Ecto neural progenitor cell (in vitro differentiated cells): Measurements from ENCODE around the gene CNTNAP5.

Experiments used
- DNase-seq: peaks from one replicate; pipeline ENCODE4 v3.0.0-alpha.2; 2018; ENCODE audit warnings: low spot score

The CNTNAP5 gene

DNA sequence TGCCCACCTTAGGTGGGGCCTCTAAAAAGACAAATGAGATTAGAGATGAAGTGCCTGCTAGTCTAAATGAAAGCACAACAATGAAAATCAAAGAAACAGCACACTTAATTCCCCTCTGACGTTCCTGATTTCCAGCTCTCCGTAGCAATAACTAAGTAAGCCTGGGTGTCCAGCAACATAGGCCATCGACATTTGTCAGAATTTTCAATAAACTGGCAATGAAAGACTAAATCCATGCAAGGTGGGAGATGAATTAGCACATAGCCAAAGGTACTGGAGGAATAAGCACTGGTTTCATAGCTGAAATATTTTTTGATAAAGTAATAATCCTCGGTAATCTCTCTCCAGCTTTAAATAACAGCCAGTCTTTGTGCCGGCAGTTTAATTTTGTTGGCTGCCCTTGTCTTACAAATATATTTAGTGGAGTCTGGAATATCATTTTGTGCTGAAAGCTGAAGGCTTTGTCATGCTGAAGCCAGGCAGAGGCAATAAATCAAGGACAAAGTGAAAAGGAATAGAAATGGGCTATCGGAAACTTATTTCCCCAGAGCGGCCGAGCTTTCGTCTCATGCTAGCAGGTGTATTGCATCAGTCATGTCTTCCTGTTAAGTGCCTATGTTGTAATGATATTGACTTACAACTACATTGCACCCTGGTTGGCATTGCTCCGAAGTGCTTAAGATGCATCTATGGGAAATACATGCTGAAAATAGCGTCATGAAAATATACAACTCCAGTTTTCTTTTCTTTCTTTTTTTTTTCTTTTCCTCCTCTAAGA, 790.1 kb downstream of the CNTNAP5 start:
- no peak for DNase-seq

DNA sequence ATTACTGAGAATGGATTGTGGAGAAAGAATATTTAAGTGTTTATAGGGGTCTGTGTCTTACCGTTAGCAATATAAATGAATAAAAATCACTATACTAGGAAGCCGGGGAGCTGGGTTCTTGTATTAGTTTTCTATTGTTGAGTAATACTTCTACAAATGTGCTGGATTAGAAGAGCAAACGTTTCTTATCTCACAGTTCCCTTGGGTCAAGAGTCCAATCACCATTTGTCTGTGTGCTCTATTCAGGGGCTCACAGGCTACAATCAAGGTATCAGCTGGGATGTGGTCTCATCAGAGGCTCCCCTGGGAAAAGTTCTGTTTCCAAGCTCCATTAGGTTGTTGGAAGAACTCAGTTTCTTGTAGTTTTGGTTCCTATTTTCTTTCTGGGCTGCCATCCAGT, 790.9 kb downstream of the CNTNAP5 start:
- no peak for DNase-seq

DNA sequence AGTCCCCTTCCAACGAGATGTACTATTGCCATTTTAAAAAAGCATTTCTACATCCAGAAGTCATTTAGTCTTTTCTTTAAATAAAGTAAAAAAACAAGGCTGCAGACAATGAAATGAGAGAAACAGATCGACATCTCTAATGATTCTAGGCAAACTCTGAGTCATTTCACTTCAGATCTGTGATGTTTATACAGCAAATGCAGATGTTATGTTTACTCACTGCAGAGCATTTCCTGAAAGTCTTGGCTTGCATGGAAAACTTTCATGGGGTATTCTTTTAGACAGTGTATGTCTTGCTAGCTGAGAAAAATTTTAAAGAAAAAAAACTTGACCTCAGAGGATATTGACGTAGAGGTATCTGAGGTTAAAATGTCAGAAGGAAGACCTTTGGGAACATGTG, 797.4 kb downstream of the CNTNAP5 start:
- no peak for DNase-seq

DNA sequence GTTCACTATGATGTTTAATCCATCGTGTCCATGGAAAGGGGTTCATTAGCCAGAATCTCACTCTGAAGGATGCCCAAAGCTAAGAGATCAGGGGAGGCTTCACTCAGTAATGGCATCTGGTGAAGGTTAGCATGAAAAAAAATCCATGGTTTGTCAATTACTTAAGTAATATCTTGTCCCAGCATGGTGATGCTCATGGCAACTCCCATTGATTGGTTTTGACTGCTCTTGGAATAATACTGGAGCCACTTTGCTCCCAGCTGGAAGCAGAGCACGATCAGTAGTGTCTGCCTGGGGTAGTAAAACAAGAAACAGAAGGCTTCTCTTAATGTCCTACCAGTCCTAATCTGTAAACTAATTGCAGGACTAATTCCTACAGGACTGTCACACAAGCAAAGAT, 799.4 kb downstream of the CNTNAP5 start:
- no peak for DNase-seq

DNA sequence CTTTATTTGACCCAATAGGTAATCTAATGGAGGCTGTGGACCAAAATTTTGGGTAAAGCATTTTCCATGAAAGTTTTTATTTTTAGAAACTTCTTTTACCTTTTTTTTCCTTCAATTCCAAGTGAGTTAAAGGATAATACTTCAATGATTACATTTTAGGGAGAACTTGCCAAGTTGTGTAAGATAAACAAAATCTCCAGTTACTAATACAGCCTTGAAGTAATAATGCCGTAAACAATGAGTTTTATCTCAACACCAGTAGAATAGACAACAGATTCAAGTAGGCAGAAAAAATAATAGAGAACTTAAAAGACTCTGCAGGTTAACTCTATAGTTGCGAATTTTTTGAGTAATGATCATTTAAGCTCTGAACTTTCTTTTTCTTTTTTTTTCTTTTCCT, 807.4 kb downstream of the CNTNAP5 start:
- no peak for DNase-seq

DNA sequence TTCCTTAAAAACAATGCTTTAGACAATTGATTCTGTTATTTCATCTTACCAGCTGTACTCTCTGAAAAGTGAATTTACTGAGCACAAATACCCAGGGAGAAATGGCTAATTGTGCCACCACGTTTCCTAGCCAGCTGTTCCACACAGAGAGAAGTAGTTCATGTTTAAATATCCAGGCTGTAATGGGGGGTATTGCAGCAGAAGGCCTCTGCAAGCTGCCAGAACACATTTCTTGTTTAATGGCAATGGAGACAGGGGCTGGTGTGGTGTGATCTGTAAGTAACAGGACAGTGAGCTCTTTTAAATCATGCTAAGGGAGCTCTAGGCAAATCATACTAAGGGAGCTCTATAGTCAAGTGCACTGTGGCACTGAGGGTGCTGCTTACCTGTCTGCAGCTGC, 809.2 kb downstream of the CNTNAP5 start:
- no peak for DNase-seq

DNA sequence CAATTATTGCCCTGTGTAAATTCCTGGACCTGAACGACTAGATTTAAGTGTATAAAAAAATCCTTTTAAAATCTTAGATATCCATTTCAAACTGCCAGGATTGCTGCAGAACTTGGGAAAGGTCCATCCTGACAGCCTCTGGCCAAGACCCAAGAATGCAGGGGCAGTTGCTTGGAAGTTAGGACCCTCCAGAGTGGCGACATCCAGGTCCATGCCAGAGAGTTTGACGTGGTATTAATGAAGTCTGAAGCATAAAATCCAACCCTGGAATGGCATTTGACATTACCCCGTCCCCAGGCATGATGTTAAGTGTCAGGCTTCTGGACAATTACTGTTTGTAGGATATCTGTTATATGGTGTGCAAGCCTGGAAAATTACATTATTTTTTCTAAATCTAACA, 810.2 kb downstream of the CNTNAP5 start:
- DNase-seq = no peak

DNA sequence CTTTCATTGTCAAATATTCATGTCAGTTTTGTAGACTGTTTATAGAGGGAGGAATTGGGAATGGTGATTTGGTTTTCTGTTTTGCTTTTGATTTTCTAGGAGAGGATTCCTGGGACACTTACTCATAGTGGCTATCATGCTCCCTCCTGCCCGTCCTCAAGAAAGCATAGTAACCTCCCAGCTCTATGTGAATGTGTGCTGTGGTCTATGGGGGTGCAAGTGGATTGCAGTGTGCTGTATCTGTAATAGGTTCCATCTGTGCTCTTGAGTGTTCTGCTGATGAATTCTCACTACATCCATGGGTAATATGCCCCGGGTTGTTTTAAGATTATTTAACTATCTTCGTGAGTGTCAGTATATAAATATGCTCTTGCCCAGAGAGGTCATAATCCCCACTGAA, 811.3 kb downstream of the CNTNAP5 start:
- DNase-seq = no peak

DNA sequence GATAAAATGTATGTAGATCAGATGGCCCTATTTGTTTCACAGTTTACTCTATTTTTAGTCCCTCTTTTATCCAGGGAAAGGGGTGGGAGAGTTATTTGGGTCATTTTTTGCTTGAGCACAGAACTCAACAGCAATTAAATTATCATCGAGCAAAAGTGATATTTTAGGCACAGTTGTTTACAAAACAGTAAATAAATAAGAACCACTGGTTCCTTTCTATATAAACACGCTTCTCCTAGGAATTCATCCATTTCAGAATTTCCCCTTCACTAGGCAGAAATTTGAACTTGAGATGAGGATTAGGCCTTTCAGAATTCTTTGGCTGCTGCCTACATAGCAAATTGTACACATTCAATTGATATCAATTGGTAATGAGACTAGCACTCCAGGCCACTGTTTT, 812.4 kb downstream of the CNTNAP5 start:
- DNase-seq = no peak

DNA sequence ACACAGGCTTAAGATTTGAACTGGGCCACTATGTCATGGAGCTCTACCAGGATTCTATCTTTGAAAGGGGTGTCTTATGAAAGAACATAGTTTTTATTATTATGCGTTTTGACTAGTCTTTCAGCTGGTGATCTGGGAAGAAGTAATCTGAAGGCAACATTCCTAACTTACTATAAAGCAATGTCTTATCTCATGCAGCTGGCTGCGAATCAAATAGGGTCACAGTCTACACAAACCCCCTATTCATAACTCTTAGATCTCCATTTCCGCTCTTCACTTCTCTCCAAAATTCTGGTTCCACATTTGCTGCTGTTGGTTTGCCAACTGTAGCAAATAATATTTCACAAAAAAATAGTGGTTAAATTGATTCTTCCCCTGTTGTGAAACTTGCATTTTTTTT, 813.3 kb downstream of the CNTNAP5 start:
- DNase-seq = no peak

DNA sequence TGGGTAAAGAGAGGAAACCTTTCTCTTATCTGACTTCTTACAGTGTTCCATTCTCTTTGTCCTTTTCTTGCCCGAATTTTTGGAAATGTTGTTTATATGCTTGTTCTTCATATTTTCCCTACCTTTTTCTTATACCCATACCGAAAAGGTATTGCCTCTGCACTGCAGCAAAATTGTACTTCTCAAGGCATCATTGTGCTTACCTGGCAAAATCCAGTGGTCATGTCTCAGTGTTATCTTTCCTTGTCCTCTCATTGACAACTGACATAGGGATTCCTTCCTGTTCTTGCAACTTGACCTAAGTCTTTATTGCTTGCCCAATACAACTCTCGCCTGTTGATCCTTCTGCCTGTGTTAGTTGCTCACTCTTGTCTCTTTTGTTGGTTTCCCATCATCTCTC, 842.2 kb downstream of the CNTNAP5 start:
- DNase-seq = no peak

DNA sequence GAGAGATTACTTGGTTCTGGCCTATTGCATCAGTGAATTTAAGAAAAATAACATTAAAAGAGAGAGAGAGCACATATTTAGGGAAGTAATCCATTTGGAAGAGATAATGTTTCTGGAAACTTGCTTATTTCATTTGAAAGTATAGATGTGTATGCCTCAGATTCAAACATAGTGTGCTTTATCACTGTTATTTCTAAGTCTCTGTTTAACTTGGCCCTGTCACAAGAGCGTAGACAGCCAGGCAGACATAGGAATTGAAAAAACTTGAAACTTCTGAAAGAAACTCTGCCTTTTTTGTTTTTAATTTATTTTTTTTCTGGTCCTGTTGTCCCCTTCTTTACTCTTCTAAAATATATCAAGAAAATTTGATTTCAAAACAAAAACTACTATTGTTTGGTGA, 849.1 kb downstream of the CNTNAP5 start:
- no peak for DNase-seq

DNA sequence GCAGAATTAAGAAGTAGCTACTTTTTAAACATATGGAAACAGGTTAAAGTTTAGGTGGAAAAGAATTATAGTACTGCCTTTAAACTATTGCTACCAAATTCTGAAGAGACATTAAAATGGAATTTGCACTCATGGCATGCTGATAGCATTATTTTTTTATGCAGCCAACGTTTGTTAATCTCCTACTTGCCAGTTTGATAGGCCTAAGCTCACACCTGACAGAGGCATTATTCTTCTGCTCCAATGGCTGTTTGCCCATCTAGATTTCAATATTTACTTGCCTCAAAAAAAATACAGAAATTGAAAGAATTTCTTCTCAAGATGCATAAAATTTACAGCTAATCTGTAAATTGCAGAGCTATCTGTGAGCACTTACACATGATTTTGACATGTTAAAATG, 849.6 kb downstream of the CNTNAP5 start:
- no peak for DNase-seq

DNA sequence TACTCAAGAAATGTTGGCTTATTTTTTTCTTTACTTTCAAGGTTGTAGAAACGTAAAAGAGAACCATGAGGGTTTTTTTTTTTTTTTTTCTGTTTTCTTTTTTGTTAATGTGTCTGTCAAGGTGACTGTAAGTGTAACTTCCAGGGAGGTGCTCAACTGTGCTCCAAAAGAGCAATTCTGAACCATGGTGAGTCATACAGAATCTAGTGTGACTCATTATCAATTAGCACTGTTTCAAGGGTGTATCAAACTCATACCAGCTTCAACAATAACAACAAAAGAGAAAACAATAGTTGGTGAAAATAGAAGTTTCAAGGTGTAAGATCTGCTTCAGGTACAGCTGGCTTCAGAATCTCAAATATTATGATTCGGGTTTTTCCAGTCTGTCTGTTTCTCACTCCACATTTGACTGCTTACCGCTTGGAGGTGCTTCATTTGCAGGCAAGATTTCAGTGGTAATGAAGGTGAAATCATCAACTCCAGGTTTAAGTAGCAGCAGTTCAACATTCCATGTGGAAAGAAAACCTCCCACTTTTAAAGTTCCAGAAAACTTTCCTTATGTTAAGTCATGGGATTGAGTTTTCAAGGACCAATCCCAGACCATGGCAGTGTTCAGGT, 850.6 kb downstream of the CNTNAP5 start:
- DNase-seq = no peak

DNA sequence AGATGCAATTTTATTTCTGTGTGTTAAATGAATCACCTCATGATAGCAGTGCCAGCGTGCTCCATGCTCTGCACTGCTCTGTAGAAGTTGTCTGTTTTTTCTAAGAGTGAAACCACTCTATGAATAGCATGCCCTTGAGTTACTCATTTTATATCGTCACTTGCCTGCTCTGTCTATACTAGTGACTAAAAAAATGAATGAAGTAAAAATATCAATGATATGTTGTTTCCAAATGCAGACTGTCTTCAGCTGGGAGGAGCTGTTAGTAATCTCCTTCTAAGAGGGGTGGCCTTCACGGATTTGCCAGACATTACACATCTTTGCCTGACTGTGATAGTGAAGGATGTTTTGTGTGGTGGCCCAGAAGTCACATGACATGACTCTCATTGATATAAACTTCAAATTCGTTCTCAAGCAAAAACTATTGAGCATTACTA, 852.1 kb downstream of the CNTNAP5 start:
- DNase-seq = no peak

DNA sequence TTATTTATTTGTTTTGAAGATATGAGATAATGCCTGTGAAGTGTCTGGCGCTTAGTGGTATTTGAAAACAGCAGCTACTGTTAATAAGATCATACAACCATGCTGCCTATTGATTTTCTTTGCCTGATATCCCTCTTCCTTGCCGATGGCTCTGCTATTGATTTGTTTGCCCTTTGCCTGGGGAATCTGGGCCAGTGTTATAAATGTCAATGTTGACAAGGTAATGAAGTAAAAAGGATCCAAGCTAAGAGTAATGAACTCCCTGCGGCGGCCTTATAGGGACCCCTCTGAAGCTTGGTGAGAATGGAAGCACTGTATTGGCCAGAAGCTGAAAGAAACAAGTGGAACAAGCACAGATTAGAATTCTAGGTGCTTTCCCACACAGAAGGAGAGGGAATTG, 854.6 kb downstream of the CNTNAP5 start:
- no peak for DNase-seq

DNA sequence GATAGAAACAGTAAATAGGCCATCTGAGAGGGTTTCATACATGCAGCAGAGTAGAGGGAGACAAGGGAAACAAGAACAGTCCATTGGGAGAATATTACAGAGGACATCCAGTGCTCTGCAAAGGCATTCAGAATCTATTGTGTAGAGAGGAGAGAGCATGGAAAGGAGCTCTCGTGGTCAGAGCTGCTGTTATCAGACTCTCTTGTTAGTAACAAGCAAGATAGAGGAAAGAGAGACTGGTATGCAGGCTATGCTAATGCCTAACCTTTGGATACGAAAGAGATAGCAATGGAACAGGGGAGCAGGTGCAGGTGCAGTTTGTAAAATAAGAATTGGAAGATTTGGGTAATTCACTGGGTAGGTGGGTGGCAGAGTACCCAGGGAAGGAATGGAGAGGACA, 855.9 kb downstream of the CNTNAP5 start:
- no peak for DNase-seq

DNA sequence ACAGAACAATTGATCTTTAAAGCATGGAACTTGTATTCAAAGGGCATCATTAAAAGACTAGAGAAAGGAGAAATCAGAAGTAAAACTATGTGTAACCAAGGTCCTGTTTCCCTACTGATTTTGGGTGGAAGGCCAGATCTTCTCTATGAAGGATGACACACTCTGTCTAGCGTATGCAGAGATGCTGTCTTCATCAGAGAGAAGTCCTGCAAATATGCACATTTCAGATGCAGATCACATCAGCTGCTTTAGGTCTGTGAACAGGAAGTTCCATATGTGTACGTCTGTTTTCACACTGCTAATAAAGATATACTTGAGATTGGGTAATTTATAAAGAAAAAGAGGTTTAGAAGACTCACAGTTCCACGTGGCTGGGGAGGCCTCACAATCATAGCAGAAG, 857.3 kb downstream of the CNTNAP5 start:
- no peak for DNase-seq

DNA sequence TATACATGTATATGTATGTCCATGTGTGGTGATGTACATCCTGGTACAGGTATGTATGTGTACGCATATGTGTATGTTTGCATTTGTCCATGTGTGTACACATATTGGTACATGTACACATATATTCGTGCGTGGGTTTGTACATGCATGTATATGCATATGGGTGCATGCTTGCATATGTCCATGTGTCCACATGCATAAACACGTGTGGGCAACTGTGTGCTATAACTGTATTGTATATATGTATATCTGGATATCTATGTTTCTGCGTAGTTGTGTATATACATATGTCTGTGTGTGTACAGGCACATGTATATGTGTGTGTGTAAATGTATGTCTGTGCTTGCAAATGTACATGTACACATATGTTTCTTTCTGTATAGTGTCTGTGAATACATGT, 858.5 kb downstream of the CNTNAP5 start:
- DNase-seq = no peak

DNA sequence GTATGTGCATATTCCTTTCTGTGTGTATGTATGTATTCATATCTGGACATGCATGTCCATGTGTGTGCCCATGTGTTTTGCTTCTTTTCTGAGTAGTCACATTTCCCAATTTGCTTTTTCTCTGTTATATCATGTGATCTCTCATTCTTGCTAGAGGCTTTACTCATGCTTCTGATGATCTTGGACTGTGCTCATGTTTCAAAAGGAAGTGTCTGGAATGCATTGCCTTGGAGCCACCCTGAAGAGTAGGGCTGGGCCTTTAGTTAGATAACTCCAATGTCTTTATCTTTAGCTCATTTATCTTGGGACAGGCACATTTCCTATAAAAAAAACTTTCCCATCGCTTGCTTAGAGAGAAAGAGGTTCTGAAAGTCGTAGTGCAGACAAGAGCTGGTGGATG, 859.2 kb downstream of the CNTNAP5 start:
- no peak for DNase-seq

DNA sequence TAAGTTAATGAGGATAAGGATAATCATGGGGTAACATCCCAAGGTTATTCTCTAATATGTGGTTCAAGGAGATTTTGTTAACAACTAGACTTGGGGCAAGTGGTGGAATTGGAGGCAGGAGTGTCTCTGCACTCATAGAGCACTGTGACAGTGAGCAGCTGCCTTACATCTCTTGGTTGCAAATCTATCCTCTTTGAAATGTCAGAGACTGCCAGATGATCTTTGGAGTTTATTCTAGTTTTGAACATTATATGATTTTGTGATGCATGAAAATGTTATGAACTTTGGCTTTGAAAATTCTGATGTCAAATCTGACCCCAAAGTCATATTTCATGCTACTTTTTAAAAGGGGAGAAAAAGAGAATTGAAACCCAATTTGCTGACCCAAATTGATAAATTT, 861.1 kb downstream of the CNTNAP5 start:
- no peak for DNase-seq

DNA sequence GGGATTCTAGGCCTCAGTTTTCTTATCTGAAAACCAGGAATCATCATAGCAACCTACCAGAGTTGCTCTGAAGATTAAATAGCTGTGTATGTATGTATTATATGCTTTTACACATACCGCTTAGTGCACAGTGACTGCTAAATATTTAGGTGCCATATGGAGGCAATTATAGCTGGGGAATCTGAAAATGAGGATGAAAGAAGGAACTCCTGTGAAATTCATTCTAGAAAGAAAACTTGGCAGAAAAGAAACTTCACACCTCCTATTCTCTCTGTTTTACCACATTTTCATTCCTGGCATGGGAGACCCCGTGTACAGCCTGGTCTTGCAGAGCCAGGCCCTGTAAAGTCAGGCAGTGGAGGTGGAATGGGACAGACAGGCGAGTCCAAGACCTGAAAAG, 862.4 kb downstream of the CNTNAP5 start:
- DNase-seq = no peak

DNA sequence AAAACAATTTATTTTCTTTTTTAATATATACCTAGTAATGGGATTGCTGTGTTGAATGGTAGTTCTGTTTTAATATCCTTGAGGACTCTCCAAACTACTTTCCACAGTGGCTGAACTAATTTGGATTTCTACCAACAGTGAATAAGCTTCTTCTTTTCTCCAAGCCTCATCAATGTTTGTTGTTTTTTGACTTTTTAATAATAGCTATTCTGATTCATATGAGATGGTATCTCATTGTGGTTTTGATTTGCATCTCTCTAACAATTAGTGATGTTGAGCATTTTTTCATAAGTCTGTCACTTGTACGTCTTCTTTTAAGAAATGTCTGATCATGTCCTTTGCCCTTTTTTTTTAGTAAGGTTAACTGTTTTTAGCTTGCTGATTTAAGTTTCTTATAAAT, 863.3 kb downstream of the CNTNAP5 start:
- no peak for DNase-seq

DNA sequence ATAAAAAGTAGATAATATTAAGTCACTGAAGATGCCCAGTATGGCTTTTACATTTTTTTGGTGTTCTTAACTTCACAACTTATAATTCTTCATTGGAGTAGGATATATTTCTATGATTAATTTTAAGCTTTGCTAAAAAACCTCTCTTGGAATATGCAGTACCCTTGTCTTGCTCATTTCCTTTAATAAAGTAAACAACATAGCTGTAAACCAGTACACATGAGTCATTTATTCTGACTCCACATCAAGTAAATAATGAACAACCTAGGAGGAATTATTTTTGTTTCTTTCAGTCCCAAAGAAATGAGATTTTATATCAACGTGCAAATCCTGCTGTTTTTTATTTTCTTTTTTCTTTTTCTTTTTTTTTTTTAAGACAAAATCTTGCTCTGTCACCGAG, 869.1 kb downstream of the CNTNAP5 start:
- DNase-seq = no peak
